AML-193 (cell line): ENCODE data around the gene CDKN1A.
A peak's percentile ranks its signal among the peaks of the same experiment; 100 is the strongest.
"Not testable (repeated sequence)": the region's sequence is repeated elsewhere in the genome, so short reads cannot be mapped to it uniquely, and the experiment has no call there.

ENCODE experiments used
- DNase-seq, 2 experiments: peaks; one replicate each; lab custom pipeline; 2025; lab: John Stamatoyannopoulos, UW

Gene CDKN1A

DNA sequence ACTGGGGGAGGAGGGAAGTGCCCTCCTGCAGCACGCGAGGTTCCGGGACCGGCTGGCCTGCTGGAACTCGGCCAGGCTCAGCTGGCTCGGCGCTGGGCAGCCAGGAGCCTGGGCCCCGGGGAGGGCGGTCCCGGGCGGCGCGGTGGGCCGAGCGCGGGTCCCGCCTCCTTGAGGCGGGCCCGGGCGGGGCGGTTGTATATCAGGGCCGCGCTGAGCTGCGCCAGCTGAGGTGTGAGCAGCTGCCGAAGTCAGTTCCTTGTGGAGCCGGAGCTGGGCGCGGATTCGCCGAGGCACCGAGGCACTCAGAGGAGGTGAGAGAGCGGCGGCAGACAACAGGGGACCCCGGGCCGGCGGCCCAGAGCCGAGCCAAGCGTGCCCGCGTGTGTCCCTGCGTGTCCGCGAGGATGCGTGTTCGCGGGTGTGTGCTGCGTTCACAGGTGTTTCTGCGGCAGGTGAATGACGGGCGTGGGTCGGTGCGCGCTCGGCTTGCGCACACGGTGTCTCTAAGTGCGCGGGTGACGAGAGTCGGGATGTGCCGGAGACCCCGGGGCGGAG, at the start of gene CDKN1A:
CDKN1A (plus strand) TSS at position 227 of the 555 bp plus-strand sequence. CDS start 5,388 bp downstream, outside the sequence.
- peak; percentile 80 to 88 for DNase-seq

DNA sequence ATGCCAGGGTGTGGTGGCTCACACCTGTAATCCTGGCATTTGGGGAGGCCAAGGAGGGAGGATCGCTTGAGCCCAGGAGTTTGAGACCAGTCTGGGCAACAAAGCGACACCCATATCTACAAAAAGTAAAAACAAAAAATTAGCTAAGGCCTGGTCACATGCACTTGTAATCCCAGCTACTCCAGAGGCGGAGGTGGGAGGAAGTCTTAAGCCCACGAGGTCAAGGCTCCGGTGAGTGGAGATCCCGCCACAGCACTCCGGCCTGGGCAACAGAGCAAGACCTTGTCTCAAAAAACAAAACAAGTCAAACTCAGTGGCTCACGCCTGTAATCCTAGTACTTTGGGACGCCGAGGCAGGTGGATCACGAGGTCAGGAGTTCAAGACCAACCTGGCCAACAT, 48.7 kb upstream of the CDKN1A start:
- DNase-seq, result no peak

- no peak for DNase-seq
Observed at GRCh38 chr6:36631326-36632011, 47.0 kb upstream of the CDKN1A start.

- no peak for DNase-seq
Observed at GRCh38 chr6:36633370-36633769, 45.1 kb upstream of the CDKN1A start.

DNA sequence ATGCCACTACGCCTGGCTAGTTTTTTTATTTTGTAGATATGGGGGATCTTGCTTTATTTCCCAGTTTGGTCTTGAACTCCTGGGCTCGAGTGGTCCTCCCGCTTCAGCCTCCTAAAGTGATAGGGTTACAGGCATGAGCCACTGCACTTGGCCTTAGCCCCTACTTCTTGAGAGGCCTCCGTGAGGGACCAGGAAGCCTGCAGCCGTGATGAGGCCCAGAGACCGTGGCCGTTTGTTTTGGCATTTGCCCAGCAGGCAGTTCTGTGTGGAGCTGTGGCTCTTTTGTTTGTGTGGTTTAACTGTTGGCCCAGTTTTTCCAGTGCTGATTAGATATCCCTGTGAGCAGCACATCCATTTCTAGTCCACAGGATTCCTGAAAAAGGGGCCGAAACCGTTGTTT, 44.6 kb upstream of the CDKN1A start:
- no peak for DNase-seq

GRCh38 chr6:36634317-36635108, 44.0 kb upstream of the CDKN1A start:
- no peak for DNase-seq

DNA sequence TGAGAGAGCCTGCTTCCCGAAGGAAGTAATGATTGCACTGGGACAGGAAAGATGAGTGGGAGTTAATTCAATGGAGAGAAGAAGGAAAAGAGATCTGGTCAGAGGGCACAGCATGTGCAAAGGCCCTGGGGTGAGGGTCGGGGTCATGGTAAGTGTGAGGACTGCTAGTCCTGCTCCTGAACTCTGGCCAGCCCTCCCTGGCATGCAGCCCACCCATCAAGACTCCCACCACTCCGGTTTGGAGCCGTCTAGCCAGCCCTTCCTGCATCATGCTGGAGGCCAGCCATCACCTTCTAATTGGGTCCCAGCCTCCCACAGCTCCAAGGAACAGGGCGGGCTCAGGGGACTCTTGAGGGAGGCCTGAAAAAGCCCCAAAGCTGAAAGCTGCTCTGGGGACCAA, 42.2 kb upstream of the CDKN1A start:
- DNase-seq, result no peak

- DNase-seq, result no peak
Observed at GRCh38 chr6:36636687-36637418, 41.7 kb upstream of the CDKN1A start.

DNA sequence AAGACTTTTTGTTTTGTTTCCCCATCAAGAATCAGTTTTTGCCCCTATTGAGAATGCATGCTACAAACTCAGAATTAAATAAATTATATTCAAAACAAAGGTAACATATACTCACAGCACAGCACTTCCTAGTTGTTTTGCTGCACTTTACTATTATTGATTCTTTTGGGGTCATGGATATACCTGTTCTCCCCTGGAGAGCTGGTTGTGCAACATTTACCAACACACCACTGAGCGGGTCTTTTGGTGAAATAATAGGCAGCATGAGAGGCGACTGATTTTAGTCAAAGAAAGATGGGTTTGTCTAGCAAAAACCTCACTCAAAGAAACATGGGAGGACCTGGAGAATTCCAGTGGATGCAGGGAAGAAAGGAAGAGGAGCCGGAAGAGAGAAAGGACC, 39.9 kb upstream of the CDKN1A start:
- DNase-seq, result no peak

DNA sequence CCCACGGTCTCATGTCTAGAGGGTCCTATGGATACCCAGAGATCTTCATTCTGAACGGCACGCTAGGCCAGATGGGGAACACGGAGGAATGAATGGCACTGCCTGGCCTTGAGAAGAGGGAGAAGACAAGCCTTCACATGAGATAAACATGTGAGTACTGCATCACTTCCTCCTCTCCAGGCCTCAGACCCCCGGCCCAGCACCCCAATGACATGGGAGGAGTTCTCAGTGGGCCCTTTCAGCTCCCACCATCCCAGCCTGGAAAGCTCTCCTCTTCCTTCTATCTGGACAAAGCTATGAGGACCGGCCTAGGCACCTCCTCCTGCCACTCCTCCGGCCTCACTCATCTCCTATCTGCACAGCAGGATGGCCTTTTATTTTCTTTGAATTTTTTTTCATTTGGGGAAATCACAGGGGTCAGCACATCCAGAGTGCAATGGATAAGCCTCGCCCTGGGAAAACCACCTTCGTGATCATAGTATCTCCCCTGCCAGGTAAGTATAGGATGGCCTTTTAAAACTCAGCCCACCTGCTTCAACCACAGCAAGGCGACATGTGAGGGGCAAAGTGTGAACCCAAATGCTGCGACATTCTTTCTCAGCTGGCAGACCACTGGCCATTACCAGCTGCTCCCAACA, 39.2 kb upstream of the CDKN1A start:
- DNase-seq, result no peak

DNA sequence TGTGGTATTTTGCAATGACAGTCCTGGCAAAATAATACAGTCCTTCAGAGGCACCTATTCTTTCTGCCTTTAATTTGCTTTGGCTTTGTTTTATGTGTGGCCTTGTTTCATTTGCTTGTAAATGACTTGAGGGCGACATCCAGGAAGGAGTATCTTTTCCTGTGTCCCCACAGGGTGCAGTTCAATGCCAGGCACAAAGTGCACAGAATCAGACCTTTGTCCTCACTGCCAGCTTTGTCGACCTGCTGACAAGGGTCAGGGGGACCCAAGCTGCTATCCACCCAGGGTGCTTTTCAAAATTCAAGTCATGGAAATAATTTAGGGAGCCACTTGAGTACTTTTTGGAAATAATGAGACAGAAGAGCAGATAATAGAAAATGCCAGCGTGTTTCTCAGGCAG, 37.0 kb upstream of the CDKN1A start:
- DNase-seq, result no peak

DNA sequence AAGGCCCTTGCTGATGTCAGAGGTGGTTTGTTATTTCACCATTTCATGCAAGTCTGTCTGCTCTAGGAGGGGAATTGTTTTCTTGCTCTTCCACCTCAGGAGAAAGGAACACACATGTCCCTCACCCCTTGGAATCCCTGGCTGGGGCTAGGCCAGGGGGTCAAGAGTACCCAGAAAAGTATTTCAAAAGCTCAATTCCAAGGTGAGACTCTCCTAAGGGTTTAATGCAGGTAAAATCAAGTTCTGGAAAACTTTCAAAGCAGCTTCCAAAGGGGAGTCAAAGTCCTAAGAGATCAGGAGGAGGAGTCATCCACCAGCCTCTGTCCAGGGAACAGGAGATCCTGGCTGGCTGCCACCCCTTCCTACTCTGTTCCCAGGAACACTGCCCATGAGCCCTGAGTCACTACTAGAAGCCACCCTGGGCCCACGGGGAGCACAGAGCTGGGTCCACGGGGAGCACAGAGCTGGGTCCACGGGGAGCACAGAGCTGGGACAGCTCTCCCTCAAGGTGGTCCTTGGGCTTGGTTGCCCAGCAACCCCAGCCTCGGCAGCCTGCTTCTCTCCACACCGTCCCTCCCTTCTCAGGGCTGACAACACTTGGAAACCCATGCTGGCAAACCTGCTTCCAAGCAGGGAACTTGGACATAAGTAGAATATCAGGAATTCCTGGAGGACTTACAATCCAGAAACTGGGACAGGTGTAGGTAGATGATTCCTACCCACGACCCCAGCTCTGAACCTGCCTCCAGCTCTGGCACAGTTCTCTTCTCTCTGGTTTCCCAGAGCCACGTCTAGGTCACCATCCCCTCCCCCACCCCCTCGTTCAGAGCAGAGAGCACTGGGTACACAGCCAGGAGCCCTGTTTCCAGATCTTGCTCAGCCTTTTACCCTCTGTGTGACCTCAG, 35.3 kb upstream of the CDKN1A start:
- no peak for DNase-seq

- DNase-seq, result peak in 1 of 2 experiments; percentile 15
Observed at GRCh38 chr6:36643977-36644376, 34.5 kb upstream of the CDKN1A start.

GRCh38 chr6:36649086-36649485, 29.4 kb upstream of the CDKN1A start:
- no peak for DNase-seq

DNA sequence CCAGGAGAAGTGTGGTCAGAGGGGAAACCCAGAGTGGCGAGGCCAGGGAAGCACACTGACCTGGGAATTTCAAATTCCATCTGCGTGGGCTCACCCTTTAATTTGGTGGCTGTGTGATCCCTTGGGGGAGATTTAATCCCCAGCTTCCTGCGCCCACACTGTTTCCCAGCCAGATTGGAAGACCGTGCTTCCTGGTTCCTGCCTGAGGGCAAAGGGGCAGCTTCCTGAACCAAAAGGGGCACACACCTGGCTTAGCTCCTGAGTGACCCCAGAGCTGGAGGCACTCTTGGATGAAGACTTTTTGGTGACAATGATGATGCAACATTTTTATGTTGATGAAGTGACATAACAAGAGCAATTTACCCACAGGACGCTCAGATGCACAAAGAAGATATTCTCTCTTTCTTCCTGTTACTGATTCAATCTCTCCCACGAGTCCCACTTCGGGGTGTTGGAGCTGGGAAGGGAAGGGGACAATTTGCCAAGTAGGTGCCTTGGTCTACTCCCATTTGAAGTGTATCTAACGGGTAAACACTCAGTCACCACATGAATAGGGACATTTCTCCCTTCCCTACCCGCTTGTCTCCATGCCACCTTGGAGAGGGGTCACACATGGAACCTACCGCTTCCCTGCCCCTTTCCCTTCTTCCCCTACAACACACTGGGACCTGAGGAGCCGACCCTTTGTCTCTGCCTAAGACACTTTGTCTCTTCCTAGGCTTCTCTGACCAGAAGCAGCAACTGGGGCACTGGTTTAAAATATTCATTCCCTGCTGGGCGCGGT, 28.6 kb upstream of the CDKN1A start:
- DNase-seq, result peak in 1 of 2 experiments; percentile 18

DNA sequence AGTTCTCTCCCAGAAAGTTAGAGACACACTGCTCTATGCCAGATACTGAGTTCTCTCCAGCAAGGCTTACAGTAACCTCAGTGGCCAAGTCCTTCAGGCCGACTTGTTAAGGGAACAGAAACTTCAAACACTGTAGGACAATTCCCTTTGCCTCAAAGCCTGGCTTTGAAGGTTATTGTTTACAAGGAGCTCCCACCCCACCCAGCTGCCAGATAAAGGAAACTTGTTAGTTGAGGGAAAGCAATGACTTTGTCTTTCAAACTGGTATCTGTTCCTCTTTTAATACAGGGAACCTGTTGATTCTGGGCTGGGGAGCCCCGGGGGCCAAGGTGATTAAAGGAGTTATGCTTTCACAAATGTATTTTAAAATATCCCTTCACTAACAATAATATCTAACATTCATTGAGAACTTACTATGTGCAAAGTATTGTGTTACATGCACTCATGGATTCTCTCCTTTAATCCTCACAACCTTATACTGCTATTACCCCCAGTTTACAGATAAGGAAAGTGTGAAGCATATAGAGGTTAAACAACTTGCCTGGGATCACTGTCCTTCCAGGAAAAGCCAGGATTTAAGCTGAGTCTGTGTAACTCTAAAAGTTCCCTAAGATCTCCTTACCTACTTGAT, 27.6 kb upstream of the CDKN1A start:
- peak; percentile 21 to 41 for DNase-seq

DNA sequence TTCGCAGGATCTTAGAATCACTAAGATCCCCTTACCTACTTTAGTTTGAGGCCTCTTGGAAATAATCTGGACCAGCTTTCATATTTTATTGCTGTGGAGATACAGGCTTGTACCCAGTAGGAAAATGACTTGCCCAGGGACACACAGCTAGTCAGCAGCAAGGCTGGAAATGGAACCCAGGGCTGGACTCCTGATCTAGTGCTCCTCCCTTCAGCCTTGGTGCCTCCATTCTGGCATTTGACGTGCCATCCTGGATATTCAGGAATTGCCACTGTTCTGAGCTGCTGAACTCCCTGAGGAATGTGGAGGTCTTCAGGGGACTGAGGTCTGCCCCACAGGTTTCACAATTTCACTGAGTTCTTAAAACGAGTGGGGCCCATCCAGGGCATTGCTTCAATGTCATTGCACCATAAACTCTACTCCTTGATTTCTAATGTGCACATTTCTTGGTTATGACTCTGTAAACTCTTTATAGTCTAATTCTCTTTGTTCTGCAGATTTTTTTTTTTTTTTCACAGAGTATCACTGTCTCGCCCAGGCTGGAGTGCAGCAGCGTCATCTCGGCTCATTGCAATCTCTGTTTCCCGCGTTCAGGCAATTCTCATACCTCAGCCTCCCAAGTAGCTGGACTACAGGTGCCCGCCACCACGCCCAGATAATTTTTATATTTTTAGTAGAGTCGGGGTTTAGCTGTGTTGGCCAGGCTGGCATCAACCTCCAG, 26.7 kb upstream of the CDKN1A start:
- no peak for DNase-seq

DNA sequence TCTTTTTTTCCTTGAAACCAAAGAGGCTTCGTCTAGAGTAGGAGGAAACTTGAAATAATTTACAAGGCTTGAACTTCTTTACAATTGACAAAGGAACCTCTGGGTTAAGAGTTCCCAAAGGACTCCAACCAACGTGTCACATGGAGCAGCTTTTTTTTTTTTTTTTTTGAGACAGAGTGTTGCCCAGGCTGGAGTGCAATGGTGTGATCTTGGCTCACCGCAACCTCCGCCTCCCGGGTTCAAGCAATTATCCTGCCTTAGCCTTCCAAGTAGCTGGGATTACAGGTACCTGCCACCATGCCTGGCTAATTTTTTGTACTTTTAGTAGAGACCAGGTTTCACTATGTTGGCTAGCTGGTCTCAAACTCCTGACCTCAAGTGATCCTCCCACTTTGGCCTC, 24.0 kb upstream of the CDKN1A start:
- not testable (repeated sequence) for DNase-seq
